Muscle of leg (tissue), 16 donors: ENCODE measurements around the gene UBE2O. TPM values are rescaled to one million over a fixed set of nuclear protein-coding genes. Genes with fewer than 3 reads are reported as not detected.

Source experiments
- DNase-seq: peaks from one replicate; pipeline ENCODE4 v3.0.0; 2013
- H3K27ac ChIP-seq: one replicate; pipeline ENCODE4 v1.5.1; 2013; ENCODE audit warnings: mild to moderate bottlenecking, low read length, control low read depth
- H3K27me3 ChIP-seq: one replicate; pipeline ENCODE4 v1.6.1; 2013; ENCODE audit warnings: low read length; ENCODE audit not compliant: control insufficient read depth, insufficient read depth
- H3K36me3 ChIP-seq: one replicate; pipeline ENCODE4 v1.6.1; 2013; ENCODE audit warnings: low read length; ENCODE audit not compliant: control insufficient read depth, insufficient read depth
- H3K4me1 ChIP-seq: one replicate; pipeline ENCODE4 v1.6.1; 2013; ENCODE audit warnings: low read length; ENCODE audit not compliant: control insufficient read depth, insufficient read depth
- H3K4me3 ChIP-seq: one replicate; pipeline ENCODE4 v1.5.1; 2013; ENCODE audit warnings: low read length, control low read depth
- H3K9me3 ChIP-seq: replicated peaks from 2 replicates; pipeline ENCODE4 v1.6.1; 2013; ENCODE audit warnings: low read depth, low read length; ENCODE audit not compliant: control insufficient read depth
- WGBS: methylation state at CpG from one replicate; pipeline ENCODE4 v1.1.5; 2013; ENCODE audit warnings: missing lambda C conversion rate; ENCODE audit not compliant: insufficient coverage; 5-methylcytosine and 5-hydroxymethylcytosine counted together
- long read RNA-seq, 11 donors: transcript quantifications; one replicate each; lab custom pipeline, GENCODE V29; 2026
- polyA plus RNA-seq, 8 donors: library from polyadenylated mRNA; unstranded; fragments of 120-200 nt; gene quantifications; one replicate each; pipeline versions ENCODE4 v1.2.1 to v1.2.3, GENCODE V29; 2013; ENCODE audit warnings: inconsistent platforms in 1 of 8, low replicate concordance in 1 of 8; ENCODE audit not compliant: insufficient read length in 8 of 8, insufficient read depth in 1 of 8
- total RNA-seq: library from RNA; stranded (reverse); fragments of 120-200 nt; gene quantifications from one replicate; pipeline ENCODE4 v1.2.4, GENCODE V29; 2013

The UBE2O gene
- total RNA-seq, result 11.1 TPM
- 10 to 100 TPM; 13.9 to 20.4 (median 17.2) TPM for polyA plus RNA-seq
- long read RNA-seq, donor 1, full-length matches to known transcripts, result 1 of 1 reads
- long read RNA-seq, donor 1, partial matches to known transcripts, result 0 of 1 reads
- long read RNA-seq, donor 1, other reads (novel, unspliced or antisense), result 0 of 1 reads
- long read RNA-seq, donor 2, result 0 reads
- long read RNA-seq, donor 3, full-length matches to known transcripts, result 2 of 2 reads
- long read RNA-seq, donor 3, partial matches to known transcripts, result 0 of 2 reads
- long read RNA-seq, donor 3, other reads (novel, unspliced or antisense), result 0 of 2 reads
- long read RNA-seq, donor 4, result 0 reads
- long read RNA-seq, donor 5, full-length matches to known transcripts, result 1 of 8 reads
- long read RNA-seq, donor 5, partial matches to known transcripts, result 7 of 8 reads
- long read RNA-seq, donor 5, other reads (novel, unspliced or antisense), result 0 of 8 reads
- long read RNA-seq, donor 6, full-length matches to known transcripts, result 1 of 1 reads
- long read RNA-seq, donor 6, partial matches to known transcripts, result 0 of 1 reads
- long read RNA-seq, donor 6, other reads (novel, unspliced or antisense), result 0 of 1 reads
- long read RNA-seq, donor 7, result 0 reads
- long read RNA-seq, donor 8, full-length matches to known transcripts, result 1 of 1 reads
- long read RNA-seq, donor 8, partial matches to known transcripts, result 0 of 1 reads
- long read RNA-seq, donor 8, other reads (novel, unspliced or antisense), result 0 of 1 reads
- long read RNA-seq, donor 9, result 0 reads
- long read RNA-seq, donor 10, result 0 reads
- long read RNA-seq, donor 11, result 0 reads

- Histone ChIP-seq H3K27me3 (no peaks in the 10 kb centered on the region), H3K36me3 (peaks cover 4% of the 10 kb centered on the region), H3K4me1 (peaks cover 23% of the 10 kb centered on the region), H3K4me3 (peak within 1 kb of the TSS; percentile 62), H3K27ac (no peak within 1 kb of the TSS), H3K9me3 (no peaks in the 10 kb centered on the region)
- DNase-seq, result peak; percentile 92
- under 1% methylated on average over 101 of the region's 101 CpGs for WGBS
Observed at GRCh38 chr17:76452660-76453430, at the start of gene UBE2O. TSS of gene UBE2O (minus strand) at chr17:76453152. CDS start at chr17:76453141, 11 bp downstream.

GRCh38 chr17:76501827-76502307 lies 48.9 kb upstream of the UBE2O start:
- H3K27me3 ChIP-seq, result peaks cover 14% of the 10 kb centered on the region
- 73% methylated on average over 5 of the region's 11 CpGs for WGBS
- no peaks in the 10 kb centered on the region for H3K9me3 ChIP-seq
- H3K4me3 ChIP-seq, result no peak overlapping the region
- no peaks in the 10 kb centered on the region for H3K36me3 ChIP-seq
- DNase-seq, result no peak
- H3K4me1 ChIP-seq, result peaks cover 41% of the 10 kb centered on the region
- peak overlapping the region; percentile 42 for H3K27ac ChIP-seq

- Histone ChIP-seq H3K27ac (peak within 1 kb of the TSS; percentile 42), H3K9me3 (no peaks in the 10 kb centered on the region), H3K4me3 (peak within 1 kb of the TSS; percentile 44), H3K36me3 (no peaks in the 10 kb centered on the region), H3K4me1 (peaks cover 36% of the 10 kb centered on the region), H3K27me3 (peaks cover 10% of the 10 kb centered on the region)
- peak; percentile 74 for DNase-seq
- under 1% methylated on average over 72 of the region's 72 CpGs for WGBS
Observed at GRCh38 chr17:76501018-76501826, 48.3 kb upstream of the UBE2O start, which contains the start of gene RHBDF2. TSS of gene RHBDF2 (minus strand) at chr17:76501423. CDS start at chr17:76481524, 19,899 bp downstream.

- no peak for DNase-seq
- Histone ChIP-seq H3K27me3 (peaks cover 10% of the 10 kb centered on the region), H3K27ac (no peak overlapping the region), H3K9me3 (no peaks in the 10 kb centered on the region), H3K36me3 (no peaks in the 10 kb centered on the region), H3K4me3 (peak overlapping the region; percentile 44), H3K4me1 (peaks cover 36% of the 10 kb centered on the region)
- WGBS, result 3% methylated on average over 3 of the region's 10 CpGs
Observed at GRCh38 chr17:76500747-76501017, 47.7 kb upstream of the UBE2O start.

- Histone ChIP-seq H3K27ac (no peak overlapping the region), H3K4me1 (peaks cover 36% of the 10 kb centered on the region)
- 54% methylated on average over 14 of the region's 17 CpGs for WGBS
Observed at GRCh38 chr17:76500074-76500746, 47.3 kb upstream of the UBE2O start.

GRCh38 chr17:76499267-76499667 lies 46.3 kb upstream of the UBE2O start:
- no peaks in the 10 kb centered on the region for H3K36me3 ChIP-seq
- peaks cover 36% of the 10 kb centered on the region for H3K4me1 ChIP-seq
- DNase-seq, result no peak
- 45% methylated on average over 3 of the region's 5 CpGs for WGBS
- no peaks in the 10 kb centered on the region for H3K9me3 ChIP-seq
- no peak overlapping the region for H3K27ac ChIP-seq
- peaks cover 10% of the 10 kb centered on the region for H3K27me3 ChIP-seq
- H3K4me3 ChIP-seq, result peak overlapping the region; percentile 44

More at GRCh38 chr17:76500074-76500746, 47.3 kb upstream of the UBE2O start:
- Histone ChIP-seq H3K27me3 (peaks cover 10% of the 10 kb centered on the region), H3K36me3 (no peaks in the 10 kb centered on the region), H3K4me3 (peak overlapping the region; percentile 44), H3K9me3 (no peaks in the 10 kb centered on the region)
- no peak for DNase-seq

GRCh38 chr17:76498876-76499251 lies 45.9 kb upstream of the UBE2O start:
- no peak overlapping the region for H3K4me3 ChIP-seq
- H3K27me3 ChIP-seq, result peaks cover 12% of the 10 kb centered on the region
- H3K27ac ChIP-seq, result peak overlapping the region; percentile 67
- 27% methylated on average over 2 of the region's 4 CpGs for WGBS
- peaks cover 40% of the 10 kb centered on the region for H3K4me1 ChIP-seq
- no peak for DNase-seq
- no peaks in the 10 kb centered on the region for H3K36me3 ChIP-seq
- no peaks in the 10 kb centered on the region for H3K9me3 ChIP-seq

- DNase-seq, result peak; percentile 85
- H3K4me3 ChIP-seq, result no peak overlapping the region
- peak overlapping the region; percentile 67 for H3K27ac ChIP-seq
- peaks cover 13% of the 10 kb centered on the region for H3K27me3 ChIP-seq
- H3K9me3 ChIP-seq, result no peaks in the 10 kb centered on the region
- H3K4me1 ChIP-seq, result peaks cover 47% of the 10 kb centered on the region
- H3K36me3 ChIP-seq, result no peaks in the 10 kb centered on the region
- WGBS, result 23% methylated on average over 29 of the region's 31 CpGs
Observed at GRCh38 chr17:76497979-76498875, 45.3 kb upstream of the UBE2O start.
